Esophagus muscularis mucosa (tissue), 3 donors: Measurements from ENCODE around the gene HOXD4.

Experiments used
- POLR2A ChIP-seq: fragments of 450-650 bp; IDR thresholded peaks from one replicate; pipeline ENCODE4 v1.6.1; 2017; ENCODE audit warnings: antibody characterized with exemption, moderate library complexity, mild to moderate bottlenecking, low read depth
- TF ChIP-seq, protein P1 (sequence below), 3 experiments: fragments of 200-600 bp in 2 of 3; fragments of 450-650 bp in 1 of 3; sonication (generic) in 2 of 3; IDR thresholded peaks; one replicate each; pipeline ENCODE4 v1.5.1; 2017 to 2019; ENCODE audit warnings: antibody characterized with exemption in 3 of 3, mild to moderate bottlenecking in 2 of 3, moderate library complexity in 1 of 3

DNA sequence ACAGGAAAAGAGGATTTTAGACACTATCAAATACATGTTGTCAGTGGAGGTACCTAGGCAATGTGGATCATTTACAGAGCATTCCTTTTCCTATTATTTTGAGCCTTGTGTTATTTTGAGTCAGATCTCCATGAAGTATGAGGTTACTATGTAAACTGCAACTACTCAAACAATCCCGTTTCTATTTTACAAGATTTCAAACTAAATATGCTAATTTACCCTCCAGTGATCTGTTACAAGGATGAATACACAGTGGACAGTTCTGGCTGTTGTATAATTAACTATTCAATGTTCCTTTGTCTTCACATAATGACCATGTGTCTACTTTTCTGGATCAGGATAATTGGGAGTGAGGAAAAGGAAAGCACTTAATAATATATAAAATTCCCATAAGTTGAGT lies 41.7 kb downstream of the HOXD4 start:
- TF ChIP-seq, protein P1, sequence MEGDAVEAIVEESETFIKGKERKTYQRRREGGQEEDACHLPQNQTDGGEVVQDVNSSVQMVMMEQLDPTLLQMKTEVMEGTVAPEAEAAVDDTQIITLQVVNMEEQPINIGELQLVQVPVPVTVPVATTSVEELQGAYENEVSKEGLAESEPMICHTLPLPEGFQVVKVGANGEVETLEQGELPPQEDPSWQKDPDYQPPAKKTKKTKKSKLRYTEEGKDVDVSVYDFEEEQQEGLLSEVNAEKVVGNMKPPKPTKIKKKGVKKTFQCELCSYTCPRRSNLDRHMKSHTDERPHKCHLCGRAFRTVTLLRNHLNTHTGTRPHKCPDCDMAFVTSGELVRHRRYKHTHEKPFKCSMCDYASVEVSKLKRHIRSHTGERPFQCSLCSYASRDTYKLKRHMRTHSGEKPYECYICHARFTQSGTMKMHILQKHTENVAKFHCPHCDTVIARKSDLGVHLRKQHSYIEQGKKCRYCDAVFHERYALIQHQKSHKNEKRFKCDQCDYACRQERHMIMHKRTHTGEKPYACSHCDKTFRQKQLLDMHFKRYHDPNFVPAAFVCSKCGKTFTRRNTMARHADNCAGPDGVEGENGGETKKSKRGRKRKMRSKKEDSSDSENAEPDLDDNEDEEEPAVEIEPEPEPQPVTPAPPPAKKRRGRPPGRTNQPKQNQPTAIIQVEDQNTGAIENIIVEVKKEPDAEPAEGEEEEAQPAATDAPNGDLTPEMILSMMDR (IDR thresholded peaks at IDR 0.05), result no peak
- TF ChIP-seq POLR2A, result no peak
